HG03280 (cell line): ENCODE measurements around the gene SCUBE2.
"Not testable (repeated sequence)": the region's sequence is repeated elsewhere in the genome, so short reads cannot be mapped to it uniquely, and the experiment has no call there.

Source experiments
- ATAC-seq: cut with Tn5 transposase; IDR thresholded peaks from one replicate; pipeline ENCODE4 v1.9.1; 2021; ENCODE audit warnings: mild to moderate bottlenecking, moderate library complexity; ENCODE audit not compliant: unreplicated experiment

The SCUBE2 gene

DNA sequence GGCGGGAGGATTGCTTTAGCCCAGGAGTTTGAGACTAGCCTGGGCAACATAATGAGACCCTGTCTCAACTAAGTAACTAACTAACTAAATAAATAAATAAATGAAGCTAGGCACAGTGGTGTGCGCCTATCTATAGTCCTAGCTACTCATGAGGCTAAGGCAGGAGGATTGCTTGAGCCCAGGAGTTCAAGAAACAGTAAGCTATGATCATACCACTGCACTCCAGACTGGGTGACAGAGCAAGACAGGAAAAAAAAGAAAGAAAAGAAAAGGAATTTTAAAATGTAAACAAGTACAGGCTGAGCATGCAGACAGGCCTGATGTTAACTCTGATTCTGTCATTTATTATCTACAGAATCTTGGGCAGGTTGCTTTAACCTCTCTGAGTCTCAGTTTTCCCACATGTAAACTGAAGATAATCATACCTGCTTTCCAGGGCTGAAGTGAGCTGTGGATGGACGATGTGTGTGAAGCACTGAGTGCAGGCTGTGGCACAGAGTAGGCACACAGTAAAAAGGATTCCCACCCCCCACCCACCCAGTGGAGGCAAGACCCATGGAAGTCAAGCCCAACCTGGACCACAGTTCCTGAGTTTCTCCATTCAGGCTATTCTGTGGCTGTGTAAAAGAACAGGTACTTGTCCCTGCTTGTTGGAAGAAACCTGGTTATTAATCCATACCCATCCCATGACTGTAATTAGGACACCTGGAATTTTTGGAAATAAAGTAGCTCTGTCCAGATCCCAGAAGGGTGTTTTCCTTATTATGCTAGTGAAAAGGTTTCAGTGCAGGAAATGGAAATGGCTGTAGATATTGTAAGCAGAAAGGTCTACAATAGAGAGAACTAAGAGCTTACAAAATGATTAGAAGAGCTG is 18.7 kb upstream of the SCUBE2 start:
- ATAC-seq = no peak

DNA sequence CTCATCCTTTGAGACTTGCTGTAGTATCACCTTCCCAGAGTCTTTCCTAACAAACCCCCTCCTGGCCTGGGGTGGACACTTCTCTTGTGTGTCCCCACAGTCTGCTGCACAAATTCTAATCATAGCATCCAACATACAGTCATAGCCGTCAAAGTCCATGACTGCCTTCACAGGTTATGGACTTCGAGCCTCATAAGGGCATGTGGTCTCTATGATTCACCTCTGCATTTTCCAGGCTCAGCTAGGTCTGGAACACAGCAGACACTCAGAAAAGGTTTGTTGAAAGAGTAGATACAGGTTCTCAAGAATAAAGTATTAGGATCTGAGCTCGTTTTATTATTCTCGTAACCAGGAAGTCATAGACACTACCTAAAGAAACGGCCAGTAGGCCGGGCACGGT is 13.2 kb upstream of the SCUBE2 start:
- ATAC-seq = no peak

DNA sequence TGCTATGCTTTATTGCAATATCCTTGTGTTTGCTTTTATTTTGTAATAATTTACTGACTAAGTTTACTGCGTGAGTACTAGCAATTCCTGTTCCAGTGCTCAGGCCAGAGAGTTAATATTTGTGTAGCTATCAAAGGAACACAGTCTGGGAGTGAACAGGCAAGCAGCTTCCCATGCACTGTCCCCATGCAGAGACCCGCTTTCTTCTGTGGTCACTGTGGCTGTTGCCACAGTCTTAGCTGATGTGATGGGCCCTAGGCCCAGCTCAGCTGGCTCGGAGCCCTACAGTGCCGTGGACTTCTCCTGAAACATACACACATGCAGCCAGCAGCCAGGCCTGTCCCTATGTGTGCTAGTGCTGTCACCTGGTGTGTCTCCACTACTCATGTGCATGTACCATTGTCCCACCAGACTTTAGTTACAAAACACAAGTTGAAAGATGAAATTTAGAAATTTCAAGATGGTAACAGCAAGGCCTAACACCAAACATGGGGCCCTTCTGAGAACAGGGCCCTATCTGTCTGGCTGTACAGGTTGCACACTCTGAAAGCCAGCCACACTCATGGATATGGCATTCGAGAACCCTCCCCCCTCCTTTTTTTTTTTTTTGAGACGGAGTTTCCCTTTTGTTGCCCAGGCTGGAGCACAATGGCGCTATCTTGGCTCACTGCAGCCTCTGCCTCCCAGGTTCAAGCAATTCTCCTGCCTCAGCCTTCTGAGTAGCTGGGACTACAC is 12.3 kb upstream of the SCUBE2 start:
- ATAC-seq = no peak

DNA sequence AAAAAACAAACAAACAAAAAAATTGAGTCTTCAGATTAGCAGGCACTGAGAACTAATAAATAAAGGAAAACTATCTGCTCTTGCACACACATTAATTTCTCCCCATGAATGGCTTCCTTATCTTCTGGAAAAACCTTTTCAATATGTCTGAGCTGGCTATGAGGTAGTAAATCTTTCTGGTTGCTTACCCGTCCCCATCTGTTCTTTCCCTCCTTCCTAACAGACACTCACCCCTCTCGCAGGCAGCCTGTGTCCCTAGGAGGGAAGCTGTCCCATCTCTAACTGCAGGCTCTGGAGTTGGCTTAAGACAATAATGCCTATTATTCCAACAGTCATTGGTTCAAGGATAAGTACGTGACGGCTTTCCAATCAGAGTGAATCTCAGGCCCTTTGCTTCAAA is 8.2 kb upstream of the SCUBE2 start:
- no peak for ATAC-seq

DNA sequence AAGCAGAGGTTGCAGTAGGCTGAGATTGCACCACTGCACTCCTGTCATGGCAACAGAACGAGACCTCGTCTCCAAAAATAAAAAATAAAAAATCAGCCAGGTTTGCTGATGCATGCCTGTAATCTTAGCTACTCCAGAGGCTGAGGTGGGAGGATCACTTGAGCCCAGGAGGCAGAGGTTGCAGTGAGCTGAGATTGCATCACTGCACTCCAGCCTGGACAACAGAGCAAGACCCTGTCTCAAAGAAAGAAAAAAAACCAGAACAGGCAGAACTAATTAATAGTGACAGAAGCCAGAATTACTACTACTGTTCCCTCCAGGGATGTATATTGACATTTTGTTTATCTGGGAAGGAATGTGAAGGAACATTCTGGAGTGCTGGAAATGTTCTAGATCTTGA is 7.1 kb upstream of the SCUBE2 start:
- ATAC-seq = not testable (repeated sequence)

DNA sequence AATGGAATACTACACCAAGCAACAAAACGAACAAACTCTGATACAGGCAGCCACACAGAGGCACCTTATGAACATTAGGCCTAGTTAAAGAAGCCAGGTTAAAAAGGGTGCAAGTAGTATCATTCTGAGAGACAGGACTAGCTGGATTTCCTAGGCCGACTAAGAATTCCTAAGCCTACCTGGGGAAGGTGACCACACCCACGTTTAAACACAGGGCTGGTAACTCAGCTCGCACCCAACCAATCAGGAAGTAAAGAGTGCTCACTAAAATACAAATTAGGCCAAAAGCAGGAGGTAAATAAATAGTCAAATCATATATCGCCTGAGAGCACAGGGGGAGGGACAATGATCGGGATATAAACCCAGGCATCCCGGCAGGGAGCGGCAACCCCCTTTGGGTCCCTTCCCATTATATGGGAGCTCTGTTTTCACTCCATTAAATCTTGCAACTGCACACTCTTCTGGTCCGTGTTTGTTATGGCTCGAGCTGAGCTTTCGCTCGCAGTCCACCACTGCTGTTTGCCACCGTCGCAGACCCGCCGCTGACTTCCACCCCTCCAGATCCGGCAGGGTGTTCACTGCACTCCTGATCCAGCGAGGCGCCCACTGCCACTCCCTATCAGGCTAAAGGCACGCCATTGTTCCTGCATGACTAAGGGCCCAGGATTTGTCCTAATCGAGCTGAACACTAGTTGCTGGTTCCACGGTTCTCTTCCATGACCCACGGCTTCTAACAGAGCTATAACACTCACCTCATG is 6.0 kb upstream of the SCUBE2 start:
- not testable (repeated sequence) for ATAC-seq

DNA sequence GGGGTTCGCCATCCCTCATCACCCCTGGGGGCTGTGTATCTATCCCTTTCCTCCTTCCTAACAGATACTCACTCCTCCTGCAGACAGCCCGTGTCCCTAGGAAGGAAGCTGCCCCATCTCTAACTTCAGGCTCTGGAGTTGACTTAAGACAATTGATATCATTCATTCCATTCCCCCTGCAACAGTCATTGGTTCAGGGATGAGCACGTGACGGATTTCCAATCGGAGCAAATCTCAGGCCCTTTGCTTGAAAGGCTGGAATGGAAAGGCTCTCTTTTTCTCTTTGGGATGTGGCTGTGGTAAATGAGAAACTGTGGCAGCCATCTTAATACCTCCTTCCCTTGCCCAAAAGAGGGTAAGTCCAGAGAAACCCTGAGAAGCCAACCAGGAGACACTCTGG is 5.0 kb upstream of the SCUBE2 start:
- no peak for ATAC-seq

DNA sequence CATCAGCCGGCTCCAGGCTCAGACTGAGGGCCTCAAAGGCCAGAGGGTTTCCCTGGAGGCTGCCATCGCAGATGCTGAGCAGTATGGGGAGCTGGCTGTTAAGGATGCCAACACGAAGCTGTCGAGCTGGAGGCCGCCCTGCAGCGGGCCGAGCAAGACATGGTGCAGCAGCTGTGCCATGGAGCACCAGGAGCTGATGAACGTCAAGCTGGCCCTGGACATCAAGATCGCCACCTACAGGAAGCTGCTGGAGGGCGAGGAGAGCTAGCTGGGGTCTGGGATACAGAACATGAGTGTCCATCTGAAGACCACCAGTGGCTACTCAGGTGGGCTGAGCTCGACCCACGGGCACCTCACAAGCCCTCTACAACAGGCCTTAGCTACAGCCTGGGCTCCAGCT is 4.0 kb upstream of the SCUBE2 start:
- no peak for ATAC-seq

DNA sequence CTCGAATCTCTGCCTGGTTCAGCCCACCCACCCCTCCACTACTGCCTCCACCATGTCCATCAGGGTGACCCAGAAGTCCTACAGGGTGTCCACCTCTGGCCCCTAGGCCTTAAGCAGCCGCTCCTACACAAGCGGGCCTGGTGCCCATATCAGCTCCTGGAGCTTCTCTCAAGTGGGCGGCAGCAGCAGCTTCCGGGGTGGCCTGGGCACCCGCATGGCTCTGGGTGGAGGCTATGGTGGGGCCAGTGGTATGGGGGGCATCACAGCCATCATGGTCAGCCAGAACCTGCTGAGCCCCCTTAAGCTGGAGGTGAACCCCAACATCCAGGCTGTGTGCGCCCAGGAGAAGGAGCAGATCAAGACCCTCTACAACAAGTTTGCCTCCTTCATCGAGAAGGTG is 3.0 kb upstream of the SCUBE2 start:
- no peak for ATAC-seq

DNA sequence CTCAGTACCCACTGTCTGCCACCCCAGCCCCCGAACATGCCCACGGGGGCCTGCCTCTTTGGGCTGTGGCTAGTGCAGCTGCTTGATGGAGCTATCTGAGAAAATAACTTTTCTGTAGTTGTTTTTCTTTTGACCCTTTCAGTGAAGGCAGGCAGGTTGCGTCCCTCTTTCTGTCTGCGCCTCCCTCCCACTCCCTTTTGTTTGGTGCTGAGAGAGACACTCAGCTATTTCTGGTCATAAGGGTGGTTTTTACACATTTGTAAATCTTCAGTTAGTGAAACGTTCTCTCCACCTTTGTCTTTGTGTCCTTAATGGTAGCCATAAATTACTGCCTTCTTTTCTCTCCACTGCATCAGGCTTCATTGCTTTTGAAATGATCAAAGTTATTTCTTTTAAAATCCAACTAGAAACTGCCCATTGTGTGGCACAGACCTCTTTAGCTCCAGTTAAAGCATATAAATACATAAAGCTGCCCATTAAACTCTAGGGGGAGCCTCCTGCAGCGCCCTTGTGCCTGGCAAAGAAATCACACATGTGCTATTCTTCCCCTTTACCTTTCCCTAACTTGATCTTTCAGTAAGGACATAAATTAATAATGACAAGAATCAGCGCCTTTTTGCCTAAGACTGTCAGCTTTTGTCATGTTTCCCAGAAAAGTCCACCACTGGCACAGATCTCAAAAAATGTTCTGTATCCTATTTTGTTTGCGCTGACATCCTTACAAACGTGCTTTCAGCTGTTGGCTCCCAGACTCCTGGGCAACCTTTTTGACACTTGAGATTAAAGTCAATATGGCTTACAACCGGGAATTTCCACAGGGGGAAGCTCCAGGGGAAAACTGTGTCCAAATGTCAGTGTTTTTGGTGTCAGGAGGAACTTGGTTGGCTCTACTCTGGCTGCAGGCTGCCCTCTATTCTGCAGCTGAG is 1.7 kb upstream of the SCUBE2 start:
- ATAC-seq = no peak

DNA sequence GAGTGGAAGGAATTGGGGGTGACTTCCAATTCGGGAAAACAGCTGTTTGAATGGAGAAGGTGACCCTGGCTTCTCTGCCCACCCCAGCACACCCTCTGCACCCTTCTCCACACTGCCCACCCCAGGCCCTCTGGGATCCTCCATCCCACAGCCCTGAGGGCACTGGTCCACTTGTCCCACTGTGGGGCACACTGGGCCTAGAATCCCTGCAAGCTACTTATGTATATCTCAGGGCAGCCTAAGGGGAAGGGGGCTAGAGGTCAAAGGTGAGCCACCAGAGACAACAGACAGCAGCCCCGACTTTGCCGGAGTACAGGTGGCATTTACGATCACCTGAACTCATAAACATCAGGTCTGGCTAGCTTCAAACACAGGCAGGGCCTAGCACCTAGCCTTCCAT is 673 bp upstream of the SCUBE2 start:
- no peak for ATAC-seq

DNA sequence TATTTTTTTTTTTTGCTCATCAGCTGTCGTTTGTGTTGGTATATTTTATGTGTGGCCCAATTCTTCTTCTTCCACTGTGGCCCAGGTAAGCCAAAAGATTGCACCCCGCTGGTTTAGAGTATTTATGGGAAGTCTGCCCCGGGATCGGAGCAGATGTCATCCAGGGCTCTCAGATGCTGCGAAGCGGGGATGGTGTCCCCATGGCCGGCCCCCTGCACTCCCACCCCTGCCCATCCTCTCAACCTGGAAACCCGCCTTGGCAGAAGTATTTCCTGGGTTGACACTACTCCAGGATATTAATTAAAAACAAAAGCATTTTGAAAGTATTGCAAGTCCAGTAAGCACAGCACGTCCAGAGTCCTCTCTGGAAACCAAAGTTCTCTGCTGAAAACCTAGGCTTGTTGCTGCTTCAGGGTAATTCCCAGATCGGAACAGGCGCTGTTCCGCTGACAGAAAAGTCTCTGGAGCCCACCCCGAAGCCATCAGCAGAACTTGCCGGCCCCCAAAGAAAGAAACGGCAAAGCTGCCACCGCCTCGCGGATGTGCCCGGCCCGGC is 833 bp downstream of the SCUBE2 start:
- ATAC-seq = no peak

DNA sequence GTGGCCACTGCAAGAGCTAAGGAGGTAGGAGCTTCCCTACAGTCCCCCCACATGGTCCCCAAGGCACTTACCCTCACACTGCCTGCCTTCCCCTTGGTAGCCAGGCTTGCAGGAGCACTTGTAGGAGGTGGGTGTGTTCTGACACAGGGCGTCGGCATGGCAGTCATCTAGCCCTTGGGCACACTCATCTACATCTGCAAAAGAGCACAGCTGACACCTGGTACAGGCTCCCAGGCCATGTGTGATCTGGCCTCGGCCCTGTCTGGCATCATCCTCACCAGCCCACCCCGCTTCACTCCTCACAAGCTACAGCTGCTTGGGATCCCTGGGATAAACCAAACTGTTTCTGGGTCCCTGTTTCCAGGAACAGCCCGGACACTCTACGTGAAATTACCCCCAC is 1.8 kb downstream of the SCUBE2 start:
- ATAC-seq = no peak

DNA sequence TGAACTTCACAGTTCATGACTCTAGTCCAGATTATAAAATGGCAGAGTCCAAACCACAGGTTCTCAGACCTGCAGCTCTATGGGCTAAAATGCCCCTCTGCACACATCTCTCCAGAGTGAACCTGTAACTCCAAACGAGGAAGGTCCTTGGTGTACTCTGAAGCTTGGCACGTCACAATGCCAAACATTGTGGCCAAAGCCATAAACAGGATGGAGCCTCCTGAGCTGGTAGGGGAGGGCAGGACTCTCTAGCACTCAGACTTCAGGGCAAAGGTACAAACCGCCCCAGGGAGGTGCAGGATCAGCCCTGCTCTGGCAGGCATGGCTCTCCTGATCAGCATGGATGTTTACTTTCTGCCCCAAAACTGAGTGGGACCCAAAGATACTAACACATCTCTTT is 2.3 kb downstream of the SCUBE2 start:
- ATAC-seq = no peak

DNA sequence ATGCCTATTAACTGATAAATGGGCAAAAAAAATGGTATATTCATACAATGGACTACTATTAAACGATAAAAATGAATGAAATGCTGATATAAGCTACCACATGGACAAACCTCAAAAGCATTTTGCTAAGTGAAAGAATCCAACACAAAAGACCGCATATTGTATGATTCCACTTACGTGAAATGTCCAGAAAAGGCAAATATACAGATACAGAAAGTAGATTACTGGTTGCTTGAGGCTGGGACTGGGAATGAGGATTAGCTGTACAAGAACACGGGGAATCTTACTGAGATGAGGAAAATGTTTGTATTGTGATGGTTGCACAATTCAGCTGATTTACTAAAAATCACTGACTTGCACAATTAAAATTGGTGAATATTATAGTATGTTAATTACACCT is 8.8 kb downstream of the SCUBE2 start:
- ATAC-seq = no peak

DNA sequence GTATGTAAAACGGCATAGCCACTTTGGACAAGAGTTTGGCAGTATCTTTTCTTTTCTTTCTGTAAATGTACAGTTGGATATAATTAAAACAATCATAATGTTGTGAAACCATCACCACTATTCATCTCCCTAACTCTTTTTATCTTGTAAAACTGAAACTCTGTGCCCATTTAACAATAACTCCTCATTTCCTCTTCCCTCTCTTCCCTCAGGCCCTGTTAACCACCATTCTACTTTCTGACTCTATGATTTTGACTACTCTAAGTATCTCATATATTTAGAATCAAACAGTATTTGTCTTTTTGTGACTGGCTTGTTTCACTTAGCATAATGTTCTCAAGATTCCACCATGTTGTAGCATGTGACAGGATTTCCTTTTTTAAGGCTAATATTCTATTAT is 10.2 kb downstream of the SCUBE2 start:
- ATAC-seq = no peak

DNA sequence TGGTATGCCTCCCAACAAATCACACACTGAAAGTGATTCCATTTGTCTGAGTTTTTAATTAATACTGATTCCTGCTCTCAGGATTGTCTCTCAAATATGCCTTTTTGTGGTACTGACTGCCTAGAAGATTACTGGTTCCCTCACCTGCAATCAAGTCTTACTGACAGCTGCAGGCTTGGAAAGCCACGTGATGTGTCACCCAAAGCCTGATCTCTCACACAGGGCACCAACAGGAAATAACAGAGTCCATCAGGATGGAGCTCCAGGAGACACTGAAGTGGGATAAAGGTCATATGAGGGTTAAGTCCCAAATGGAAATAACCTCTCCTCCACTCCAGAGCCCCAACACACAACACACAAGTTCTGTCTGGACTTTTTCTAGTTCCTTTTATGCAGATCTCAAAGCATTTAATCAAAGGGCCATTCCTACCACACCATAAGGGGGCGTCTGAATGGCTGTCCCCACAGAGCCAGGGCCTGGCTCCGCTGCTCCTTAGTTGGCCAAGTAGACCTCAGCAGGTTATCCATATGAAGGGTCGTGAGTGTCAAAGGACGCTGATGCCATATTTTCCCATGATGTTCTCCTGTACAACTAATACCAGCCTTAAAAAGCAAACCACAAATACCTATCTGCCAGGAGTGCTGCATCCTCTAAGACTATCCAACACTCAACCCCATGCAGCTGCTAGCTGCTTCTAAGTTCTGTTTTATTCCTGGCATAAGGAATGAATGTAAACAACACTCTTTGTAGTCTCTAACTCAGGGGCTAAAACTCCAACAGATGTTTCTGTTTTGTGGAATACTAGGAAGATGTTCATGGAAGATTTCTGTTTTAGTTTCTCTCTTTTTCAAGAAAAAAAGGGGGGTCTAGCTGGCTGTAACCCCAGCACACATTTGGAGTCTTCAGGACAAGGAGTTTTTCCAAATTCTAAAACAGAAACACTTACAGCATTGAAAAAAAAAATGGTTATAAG is 13.0 kb downstream of the SCUBE2 start:
- no peak for ATAC-seq

DNA sequence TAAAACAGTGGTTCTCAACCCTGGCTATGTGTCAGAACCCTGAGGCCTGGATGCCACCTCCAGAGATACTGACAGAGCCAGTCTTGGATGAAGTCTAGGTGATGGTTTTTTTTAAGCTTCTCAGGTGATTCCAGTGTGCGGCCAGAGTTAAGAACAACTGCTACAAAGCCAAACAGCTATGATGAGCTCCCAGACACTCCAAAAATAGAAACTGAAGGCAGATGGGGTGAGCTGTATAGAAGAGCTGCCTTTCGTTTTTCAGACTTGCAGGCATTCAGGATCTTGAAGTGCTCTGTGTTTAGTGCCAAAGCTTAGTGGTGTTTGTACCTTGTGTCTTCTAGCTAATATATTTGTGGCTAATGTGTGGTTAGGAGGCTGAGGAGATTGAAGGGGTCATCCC is 14.2 kb downstream of the SCUBE2 start:
- ATAC-seq = no peak

DNA sequence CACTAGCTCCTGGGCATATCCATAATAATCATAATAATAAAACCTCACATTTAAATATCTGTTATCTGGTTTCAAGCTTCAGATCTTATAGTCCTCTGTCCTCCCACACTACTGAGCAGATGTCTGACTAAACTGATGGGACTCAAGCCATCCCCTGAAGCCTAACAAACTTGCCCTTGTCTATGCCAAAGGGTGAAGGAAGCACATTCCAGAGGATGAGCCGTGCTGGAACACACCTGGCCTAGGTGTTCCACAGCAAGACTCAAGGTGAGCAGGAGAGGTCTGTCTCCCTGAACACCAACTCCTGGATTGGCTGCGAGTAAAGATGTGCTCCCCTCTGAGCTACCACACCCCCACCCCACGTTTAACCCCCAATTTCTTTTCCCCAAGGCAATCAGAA is 14.7 kb downstream of the SCUBE2 start:
- ATAC-seq = no peak
